ENCODE results near the gene DACH1. TPM values are rescaled to one million over a fixed set of nuclear protein-coding genes. Genes with fewer than 3 reads are reported as not detected.

DACH1 gene
- total RNA-seq, 1 donor from 2014 or later = 1.6 TPM

DNA sequence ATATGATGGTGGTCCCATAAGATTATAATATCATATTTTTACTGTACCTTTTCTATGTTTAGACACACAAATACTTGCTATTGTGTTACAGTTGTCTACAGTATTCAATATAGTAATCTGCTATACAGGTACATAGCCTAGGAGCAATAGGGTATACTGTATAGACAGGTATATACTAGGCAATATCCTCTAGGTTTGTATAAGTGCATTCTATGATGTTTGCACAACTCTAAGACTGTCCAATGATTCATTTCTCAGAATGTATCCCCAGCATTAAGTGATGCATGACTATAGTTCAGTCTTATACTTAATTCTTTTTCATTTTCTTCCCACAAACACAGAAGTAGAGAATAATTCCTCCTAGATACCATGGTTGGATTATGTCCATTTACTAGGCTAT, 383.3 kb downstream of the DACH1 start:
- H2AFZ ChIP-seq (ENCODE audit: low read depth, low read length) = no peak overlapping the region
- Mint-ChIP-seq H3K36me3 (ENCODE audit: low read depth, unreplicated experiment) (no peaks in the 10 kb centered on the region), H3K27me3 (ENCODE audit: low read depth, unreplicated experiment) (no peaks in the 10 kb centered on the region), H3K4me3 (ENCODE audit: unreplicated experiment) (no peak overlapping the region), H3K9me3 (ENCODE audit: unreplicated experiment) (no peaks in the 10 kb centered on the region), H3K27ac (ENCODE audit: unreplicated experiment) (no peak overlapping the region), H3K4me1 (ENCODE audit: low read depth, unreplicated experiment) (no peaks in the 10 kb centered on the region)
- no peaks in the 10 kb centered on the region for H3K79me2 ChIP-seq (ENCODE audit: insufficient read depth, low read length)
- TF ChIP-seq CTCF (IDR thresholded peaks at IDR 0.05; ENCODE audit: insufficient read depth, low read depth, low read length) (no peak), EZH2 (IDR thresholded peaks at IDR 0.05; ENCODE audit: insufficient read depth, low read length) (no peak)
- no peak overlapping the region for H3K9ac ChIP-seq (ENCODE audit: low read length)
- no peak for FAIRE-seq
- no peak for DNase-seq (ENCODE audit: low read depth)
- no peaks in the 10 kb centered on the region for H3K9me3 ChIP-seq (ENCODE audit: insufficient read depth, low read depth, low read length)
- H3K36me3 ChIP-seq (ENCODE audit: insufficient read depth, low read length) = no peaks in the 10 kb centered on the region
- H3K4me3 ChIP-seq (ENCODE audit: insufficient read depth, low read depth, low read length) = no peak overlapping the region
- no peaks in the 10 kb centered on the region for H3K27me3 ChIP-seq (ENCODE audit: insufficient read depth, low read length)
- H3K4me1 ChIP-seq (ENCODE audit: insufficient read depth, low read length) = no peaks in the 10 kb centered on the region
- no peak overlapping the region for H3K27ac ChIP-seq (ENCODE audit: low read depth, low read length)
- no peaks in the 10 kb centered on the region for H4K20me1 ChIP-seq (ENCODE audit: insufficient read depth, low read length)
- no peak overlapping the region for H3K4me2 ChIP-seq (ENCODE audit: low read length)

- no peak overlapping the region for H3K27ac ChIP-seq (ENCODE audit: low read depth, low read length)
- no peaks in the 10 kb centered on the region for H3K36me3 Mint-ChIP-seq (ENCODE audit: low read depth, unreplicated experiment)
- DNase-seq (ENCODE audit: low read depth) (no peak), FAIRE-seq (no peak)
- no peaks in the 10 kb centered on the region for H3K9me3 ChIP-seq (ENCODE audit: insufficient read depth, low read depth, low read length)
- H3K9ac ChIP-seq (ENCODE audit: low read length) = no peak overlapping the region
- H3K4me1 Mint-ChIP-seq (ENCODE audit: low read depth, unreplicated experiment) = no peaks in the 10 kb centered on the region
- TF ChIP-seq EZH2 (IDR thresholded peaks at IDR 0.05; ENCODE audit: insufficient read depth, low read length) (no peak), CTCF (IDR thresholded peaks at IDR 0.05; ENCODE audit: insufficient read depth, low read depth, low read length) (no peak)
- H3K27me3 ChIP-seq (ENCODE audit: insufficient read depth, low read length) = no peaks in the 10 kb centered on the region
- H3K27me3 Mint-ChIP-seq (ENCODE audit: low read depth, unreplicated experiment) = no peaks in the 10 kb centered on the region
- no peaks in the 10 kb centered on the region for H4K20me1 ChIP-seq (ENCODE audit: insufficient read depth, low read length)
- no peaks in the 10 kb centered on the region for H3K9me3 Mint-ChIP-seq (ENCODE audit: unreplicated experiment)
- H2AFZ ChIP-seq (ENCODE audit: low read depth, low read length) = no peak overlapping the region
- H3K4me3 Mint-ChIP-seq (ENCODE audit: unreplicated experiment) = no peak overlapping the region
- no peak overlapping the region for H3K27ac Mint-ChIP-seq (ENCODE audit: unreplicated experiment)
- H3K4me1 ChIP-seq (ENCODE audit: insufficient read depth, low read length) = no peaks in the 10 kb centered on the region
- no peak overlapping the region for H3K4me3 ChIP-seq (ENCODE audit: insufficient read depth, low read depth, low read length)
- H3K4me2 ChIP-seq (ENCODE audit: low read length) = no peak overlapping the region
- no peaks in the 10 kb centered on the region for H3K36me3 ChIP-seq (ENCODE audit: insufficient read depth, low read length)
- no peaks in the 10 kb centered on the region for H3K79me2 ChIP-seq (ENCODE audit: insufficient read depth, low read length)
Measured at GRCh38 chr13:71481501-71481900, 385.5 kb downstream of the DACH1 start.

DNA sequence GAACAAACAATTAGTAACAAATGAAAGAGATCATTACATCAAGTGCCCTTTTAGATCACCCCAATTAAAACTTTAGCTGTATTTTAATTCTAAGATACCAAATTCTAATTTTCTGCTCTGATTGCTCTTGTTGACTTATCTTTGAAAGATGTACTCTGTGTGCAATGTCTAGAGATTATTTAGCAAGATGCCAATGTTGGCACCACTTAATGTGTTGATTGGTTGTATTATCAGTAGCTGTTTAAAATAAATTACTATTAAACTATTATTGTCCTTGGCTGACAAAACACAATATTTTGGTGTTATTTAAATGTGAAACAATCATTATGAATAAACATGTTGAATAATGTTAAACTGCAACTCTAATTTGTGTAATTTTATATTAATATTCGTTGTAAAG, 386.0 kb downstream of the DACH1 start:
- H3K36me3 ChIP-seq (ENCODE audit: insufficient read depth, low read length) = no peaks in the 10 kb centered on the region
- H3K36me3 Mint-ChIP-seq (ENCODE audit: low read depth, unreplicated experiment) = no peaks in the 10 kb centered on the region
- FAIRE-seq (no peak), DNase-seq (ENCODE audit: low read depth) (no peak)
- H4K20me1 ChIP-seq (ENCODE audit: insufficient read depth, low read length) = no peaks in the 10 kb centered on the region
- H3K9ac ChIP-seq (ENCODE audit: low read length) = no peak overlapping the region
- H3K9me3 Mint-ChIP-seq (ENCODE audit: unreplicated experiment) = no peaks in the 10 kb centered on the region
- no peak overlapping the region for H3K4me3 Mint-ChIP-seq (ENCODE audit: unreplicated experiment)
- H3K4me1 ChIP-seq (ENCODE audit: insufficient read depth, low read length) = no peaks in the 10 kb centered on the region
- H3K27me3 Mint-ChIP-seq (ENCODE audit: low read depth, unreplicated experiment) = no peaks in the 10 kb centered on the region
- no peaks in the 10 kb centered on the region for H3K9me3 ChIP-seq (ENCODE audit: insufficient read depth, low read depth, low read length)
- no peak overlapping the region for H3K4me2 ChIP-seq (ENCODE audit: low read length)
- H2AFZ ChIP-seq (ENCODE audit: low read depth, low read length) = no peak overlapping the region
- H3K27me3 ChIP-seq (ENCODE audit: insufficient read depth, low read length) = no peaks in the 10 kb centered on the region
- no peak overlapping the region for H3K27ac Mint-ChIP-seq (ENCODE audit: unreplicated experiment)
- no peaks in the 10 kb centered on the region for H3K79me2 ChIP-seq (ENCODE audit: insufficient read depth, low read length)
- no peak overlapping the region for H3K27ac ChIP-seq (ENCODE audit: low read depth, low read length)
- H3K4me3 ChIP-seq (ENCODE audit: insufficient read depth, low read depth, low read length) = no peak overlapping the region
- TF ChIP-seq EZH2 (IDR thresholded peaks at IDR 0.05; ENCODE audit: insufficient read depth, low read length) = no peak
- TF ChIP-seq CTCF (IDR thresholded peaks at IDR 0.05; ENCODE audit: insufficient read depth, low read depth, low read length) = no peak
- H3K4me1 Mint-ChIP-seq (ENCODE audit: low read depth, unreplicated experiment) = no peaks in the 10 kb centered on the region
